Measurements from ENCODE around the gene BCL2. TPM values are rescaled to one million over a fixed set of nuclear protein-coding genes. Genes with fewer than 3 reads are reported as not detected.

Gene BCL2
- polyA plus RNA-seq, 1 of the 3 experiments (the other 2 are of a cell fraction) = 1.5 TPM

- TF ChIP-seq CTCF (IDR thresholded peaks at IDR 0.05) (no peak), SMC3 (IDR thresholded peaks at IDR 0.05; ENCODE audit: low read depth, low read length) (no peak), USF1 (IDR thresholded peaks at IDR 0.05; ENCODE audit: borderline replicate concordance, low read depth) (no peak), EZH2phosphoT487 (IDR thresholded peaks at IDR 0.05; ENCODE audit: borderline replicate concordance, low read depth) (no peak)
Measured at GRCh38 chr18:63084219-63084618, 235.3 kb downstream of the BCL2 start (continued).

GRCh38 chr18:63083555-63083954, 236.0 kb downstream of the BCL2 start:
- CTCF ChIA-PET = no interaction called here
- H3K79me2 ChIP-seq (ENCODE audit: insufficient read depth) = no peaks in the 10 kb centered on the region
- H3K4me1 ChIP-seq (ENCODE audit: control insufficient read depth in 1 of 2, insufficient read depth in 2 of 2, low read depth in 1 of 2, low read length in 1 of 2) = peaks cover 0 to 14% of the 10 kb centered on the region in 2 experiments; a peak in 1 of 4 replicates

GRCh38 chr18:63083020-63083531, 236.5 kb downstream of the BCL2 start:
- H2AFZ ChIP-seq (ENCODE audit: low read depth) = no peak overlapping the region
- H3K36me3 ChIP-seq (replicated peaks in 1 of 2; ENCODE audit: control insufficient read depth in 1 of 2, insufficient read depth in 2 of 2, low read length in 1 of 2) = no peaks in the 10 kb centered on the region
- H3K4me2 ChIP-seq = no peak overlapping the region
- H3F3A ChIP-seq (replicated peaks; ENCODE audit: insufficient read depth) = no peaks in the 10 kb centered on the region
- H3K9ac ChIP-seq = no peak overlapping the region
- POLR2A ChIA-PET = no interaction called here
- H3K9me3 ChIP-seq = no peaks in the 10 kb centered on the region
- H3K27ac ChIP-seq (ENCODE audit: low read depth in 2 of 2, low read length in 1 of 2) = no peak overlapping the region
- WGBS (ENCODE audit: low lambda C conversion rate) = 50% methylated on average over 8 of the region's 8 CpGs
- H3K9me2 ChIP-seq = no peaks in the 10 kb centered on the region
- H4K20me1 ChIP-seq (ENCODE audit: insufficient read depth) = no peaks in the 10 kb centered on the region
- no peaks in the 10 kb centered on the region for H3K79me2 ChIP-seq (ENCODE audit: insufficient read depth)
- H3K4me3 ChIP-seq (ENCODE audit: low read depth in 2 of 2, low read length in 1 of 2) = no peak overlapping the region
- peaks cover 5% of the 10 kb centered on the region; the same call in 1 of the 2 replicates for H3K27me3 ChIP-seq (ENCODE audit: insufficient read depth)
- DNase-seq = no peak
- CTCF ChIA-PET = no interaction called here
- peaks cover 0 to 9% of the 10 kb centered on the region in 2 experiments; a peak in 1 of 4 replicates for H3K4me1 ChIP-seq (ENCODE audit: control insufficient read depth in 1 of 2, insufficient read depth in 2 of 2, low read depth in 1 of 2, low read length in 1 of 2)
- TF ChIP-seq RFX5 (IDR thresholded peaks at IDR 0.05; ENCODE audit: low read length) (no peak), RAD21 (IDR thresholded peaks at IDR 0.05; ENCODE audit: low read length) (no peak), ZBTB33 (IDR thresholded peaks at IDR 0.05; ENCODE audit: borderline replicate concordance, low read depth) (no peak), SMC3 (IDR thresholded peaks at IDR 0.05; ENCODE audit: low read depth, low read length) (no peak), PBX3 (IDR thresholded peaks at IDR 0.05) (no peak), CTCF (IDR thresholded peaks at IDR 0.05) (no peak)

More at GRCh38 chr18:63083555-63083954, 236.0 kb downstream of the BCL2 start:
- WGBS (ENCODE audit: low lambda C conversion rate) = 44% methylated on average over 2 of the region's 2 CpGs
- Histone ChIP-seq H3K27me3 (ENCODE audit: insufficient read depth) (peaks cover 5% of the 10 kb centered on the region; the same call in 1 of the 2 replicates), H3K4me2 (no peak overlapping the region), H3F3A (replicated peaks; ENCODE audit: insufficient read depth) (no peaks in the 10 kb centered on the region), H3K9me2 (no peaks in the 10 kb centered on the region), H3K27ac (ENCODE audit: low read depth in 2 of 2, low read length in 1 of 2) (no peak overlapping the region), H3K4me3 (ENCODE audit: low read depth in 2 of 2, low read length in 1 of 2) (no peak overlapping the region), H2AFZ (ENCODE audit: low read depth) (no peak overlapping the region), H3K9ac (no peak overlapping the region), H3K9me3 (no peaks in the 10 kb centered on the region), H4K20me1 (ENCODE audit: insufficient read depth) (no peaks in the 10 kb centered on the region), H3K36me3 (replicated peaks in 1 of 2; ENCODE audit: control insufficient read depth in 1 of 2, insufficient read depth in 2 of 2, low read length in 1 of 2) (no peaks in the 10 kb centered on the region)
- TF ChIP-seq MAX (IDR thresholded peaks at IDR 0.05; ENCODE audit: low read depth) (no peak), EZH2phosphoT487 (IDR thresholded peaks at IDR 0.05; ENCODE audit: borderline replicate concordance, low read depth) (no peak), PBX3 (IDR thresholded peaks at IDR 0.05) (no peak), JUND (IDR thresholded peaks at IDR 0.05) (no peak), RAD21 (IDR thresholded peaks at IDR 0.05; ENCODE audit: low read length) (no peak), RXRA (IDR thresholded peaks at IDR 0.05; ENCODE audit: borderline replicate concordance, low read depth) (no peak), MXI1 (IDR thresholded peaks at IDR 0.05; ENCODE audit: low read depth, low read length) (no peak)
- POLR2A ChIA-PET = no interaction called here
- DNase-seq = no peak

Data from SK-N-SH (cell line).